Measurements from ENCODE around the gene SASS6.
A peak's percentile ranks its signal among the peaks of the same experiment; 100 is the strongest.

SASS6 gene

DNA sequence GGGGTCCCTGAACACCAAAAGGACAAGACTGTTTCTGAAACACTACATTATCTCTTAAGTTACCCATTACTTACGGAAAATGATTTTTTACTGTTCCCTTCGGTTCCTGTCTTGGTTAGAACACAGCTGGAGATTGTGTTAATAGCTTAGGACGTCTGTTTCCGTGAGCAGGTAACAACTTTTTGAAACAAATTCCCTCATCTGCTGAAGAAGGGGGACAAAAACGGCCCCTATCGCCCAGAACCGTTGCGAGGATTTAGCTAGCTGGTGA, 95.1 kb downstream of the SASS6 start:
- H3K27ac ChIP-seq: peak overlapping the region; percentile 76
- TF ChIP-seq ZFX (IDR thresholded peaks at IDR 0.05; ENCODE audit: borderline replicate concordance): no peak
- TF ChIP-seq, protein P1, sequence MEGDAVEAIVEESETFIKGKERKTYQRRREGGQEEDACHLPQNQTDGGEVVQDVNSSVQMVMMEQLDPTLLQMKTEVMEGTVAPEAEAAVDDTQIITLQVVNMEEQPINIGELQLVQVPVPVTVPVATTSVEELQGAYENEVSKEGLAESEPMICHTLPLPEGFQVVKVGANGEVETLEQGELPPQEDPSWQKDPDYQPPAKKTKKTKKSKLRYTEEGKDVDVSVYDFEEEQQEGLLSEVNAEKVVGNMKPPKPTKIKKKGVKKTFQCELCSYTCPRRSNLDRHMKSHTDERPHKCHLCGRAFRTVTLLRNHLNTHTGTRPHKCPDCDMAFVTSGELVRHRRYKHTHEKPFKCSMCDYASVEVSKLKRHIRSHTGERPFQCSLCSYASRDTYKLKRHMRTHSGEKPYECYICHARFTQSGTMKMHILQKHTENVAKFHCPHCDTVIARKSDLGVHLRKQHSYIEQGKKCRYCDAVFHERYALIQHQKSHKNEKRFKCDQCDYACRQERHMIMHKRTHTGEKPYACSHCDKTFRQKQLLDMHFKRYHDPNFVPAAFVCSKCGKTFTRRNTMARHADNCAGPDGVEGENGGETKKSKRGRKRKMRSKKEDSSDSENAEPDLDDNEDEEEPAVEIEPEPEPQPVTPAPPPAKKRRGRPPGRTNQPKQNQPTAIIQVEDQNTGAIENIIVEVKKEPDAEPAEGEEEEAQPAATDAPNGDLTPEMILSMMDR (IDR thresholded peaks at IDR 0.05): no peak

DNA sequence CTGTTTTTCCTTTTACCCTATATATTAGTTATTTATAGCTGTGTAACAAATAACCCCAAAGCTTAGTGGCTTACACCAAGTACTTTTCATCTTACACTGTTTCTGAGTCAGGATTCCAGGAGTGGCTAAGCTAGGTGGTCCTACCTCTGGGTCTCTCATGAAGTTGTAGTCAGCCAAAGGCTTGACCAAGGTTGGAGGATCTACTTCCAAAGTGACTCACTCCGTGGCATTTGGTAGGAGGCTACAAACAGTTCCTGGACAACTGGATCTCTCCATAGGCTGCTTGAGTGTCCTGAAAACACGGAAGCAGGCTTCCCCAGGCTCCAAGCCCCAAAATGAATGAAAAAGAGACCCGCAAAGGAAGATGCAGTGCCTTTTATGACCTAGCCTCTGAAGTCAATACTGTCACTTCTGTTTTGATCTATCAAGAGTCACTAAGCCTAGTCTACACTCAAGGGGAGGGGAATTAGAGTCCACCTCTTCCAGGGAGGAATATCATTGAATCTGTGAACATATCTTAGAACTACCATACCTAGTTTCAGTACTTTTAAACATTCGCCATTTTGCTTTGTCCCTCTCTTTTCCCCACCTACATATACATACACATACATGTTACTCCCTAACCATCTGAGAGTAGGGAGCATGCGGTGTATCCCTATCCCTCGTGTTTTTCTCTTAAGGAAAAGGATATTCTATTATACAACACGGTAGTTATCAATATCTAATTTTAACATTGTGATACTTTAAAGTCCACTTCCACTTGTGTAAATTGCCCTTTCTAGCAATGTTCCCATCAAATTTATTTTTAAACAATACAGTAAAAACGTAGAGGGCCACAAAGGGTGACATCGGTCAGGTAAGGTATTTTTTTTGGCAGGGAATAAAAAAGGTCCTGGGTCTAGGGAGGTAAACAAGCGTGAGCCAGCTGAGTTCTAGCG, 95.7 kb downstream of the SASS6 start:
- no peak for TF ChIP-seq ZFX (IDR thresholded peaks at IDR 0.05; ENCODE audit: borderline replicate concordance)
- TF ChIP-seq, protein P1 (IDR thresholded peaks at IDR 0.05): no peak
- peak overlapping the region; percentile 76 for H3K27ac ChIP-seq

DNA sequence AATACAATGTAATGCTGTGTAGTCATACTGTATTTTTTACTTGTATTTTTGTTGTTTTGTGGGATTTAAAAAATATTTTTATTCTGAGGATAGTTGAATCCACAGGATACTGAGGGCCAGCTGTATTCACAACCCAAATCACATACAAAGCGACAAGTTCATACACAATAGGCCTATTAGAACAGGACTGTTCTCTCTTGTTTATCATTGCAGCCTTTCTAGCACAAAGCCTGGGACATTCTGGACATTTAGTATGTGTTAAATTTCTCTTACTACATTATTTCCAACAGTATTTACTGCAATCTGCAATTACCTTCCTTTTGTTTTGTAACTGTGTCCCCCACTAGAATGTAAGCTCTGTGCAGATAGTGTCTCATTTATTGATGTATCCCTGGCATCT, 97.5 kb downstream of the SASS6 start:
- TF ChIP-seq, protein P1 (IDR thresholded peaks at IDR 0.05): no peak
- no peak for TF ChIP-seq ZFX (IDR thresholded peaks at IDR 0.05; ENCODE audit: borderline replicate concordance)

DNA sequence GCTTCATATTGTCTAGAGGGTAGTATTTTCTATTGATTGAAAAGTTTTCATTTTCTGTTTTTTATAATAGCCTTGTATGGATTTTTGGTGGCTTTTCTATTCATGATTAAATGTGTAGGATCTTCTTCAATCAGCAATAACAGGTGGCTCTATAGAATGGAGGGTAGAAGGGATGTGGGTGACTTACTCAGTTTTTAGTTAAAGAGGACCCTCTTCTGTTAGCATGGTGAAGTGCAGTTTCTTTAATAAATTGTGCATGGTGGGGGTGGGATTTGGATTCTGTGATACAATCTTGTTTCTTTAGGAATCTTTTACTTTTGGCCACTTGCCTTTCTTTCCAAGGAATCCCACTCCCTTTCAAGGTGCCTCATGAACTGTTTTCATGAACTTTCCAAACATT, 98.3 kb downstream of the SASS6 start:
- no peak overlapping the region for H3K27ac ChIP-seq
- no peak for TF ChIP-seq ZFX (IDR thresholded peaks at IDR 0.05; ENCODE audit: borderline replicate concordance)
- TF ChIP-seq, protein P1 (IDR thresholded peaks at IDR 0.05): peak; percentile 31

More for the DNA sequence above, 97.5 kb downstream of the SASS6 start:
- no peak overlapping the region for H3K27ac ChIP-seq

All from 22Rv1 (cell line).